Muscle layer of colon (tissue), 2 donors: ENCODE results near the gene SPAG6.
"Not testable (repeated sequence)": the region's sequence is repeated elsewhere in the genome, so short reads cannot be mapped to it uniquely, and the experiment has no call there.

Source experiments
- H3K27ac ChIP-seq: one replicate; pipeline ENCODE4 v1.7.0; 2013; ENCODE audit warnings: low read depth, mild to moderate bottlenecking, low read length, moderate library complexity
- H3K27me3 ChIP-seq, 2 donors: one replicate each; pipeline ENCODE4 v1.7.0; 2013; ENCODE audit warnings: low read length in 2 of 2, mild to moderate bottlenecking in 2 of 2; ENCODE audit not compliant: insufficient read depth in 2 of 2, control insufficient read depth in 1 of 2
- H3K36me3 ChIP-seq: one replicate; pipeline ENCODE4 v1.7.0; 2013; ENCODE audit warnings: mild to moderate bottlenecking, low read length; ENCODE audit not compliant: insufficient read depth
- H3K4me1 ChIP-seq: one replicate; pipeline ENCODE4 v1.7.0; 2013; ENCODE audit warnings: mild to moderate bottlenecking, low read length; ENCODE audit not compliant: insufficient read depth
- H3K4me3 ChIP-seq, 2 donors: one replicate each; pipeline ENCODE4 v1.7.0; 2013; ENCODE audit warnings: low read length in 2 of 2, low read depth in 1 of 2, mild to moderate bottlenecking in 1 of 2, moderate library complexity in 1 of 2
- H3K9ac ChIP-seq: one replicate; pipeline ENCODE4 v1.7.0; 2013; ENCODE audit warnings: low read length
- H3K9me3 ChIP-seq: one replicate; pipeline ENCODE4 v1.7.0; 2013; ENCODE audit warnings: mild to moderate bottlenecking, low read length
- donor health status: abdominal sarcoma.
- donor health status: Adenocarcinoma of cecum.

The SPAG6 gene

GRCh38 chr10:22345301-22346095 lies at the start of gene SPAG6:
Gene SPAG6, plus strand, starts transcription at chr10:22345496. Its CDS starts 116 bp downstream, at chr10:22345612.
- Histone ChIP-seq H3K9me3 (peaks cover 4% of the 10 kb centered on the region), H3K36me3 (no peaks in the 10 kb centered on the region), H3K4me3 (no peak within 1 kb of the TSS), H3K9ac (no peak within 1 kb of the TSS), H3K27ac (no peak within 1 kb of the TSS), H3K4me1 (peaks cover 7% of the 10 kb centered on the region), H3K27me3 (peaks cover 52 to 61% of the 10 kb centered on the region in 2 donors)

- Histone ChIP-seq H3K9ac (no peak overlapping the region), H3K27ac (no peak overlapping the region), H3K4me3 (no peak overlapping the region), H3K36me3 (no peaks in the 10 kb centered on the region), H3K9me3 (no peaks in the 10 kb centered on the region), H3K4me1 (no peaks in the 10 kb centered on the region), H3K27me3 (no peaks in the 10 kb centered on the region)
Observed at GRCh38 chr10:22301193-22301592, 44.1 kb upstream of the SPAG6 start.

DNA sequence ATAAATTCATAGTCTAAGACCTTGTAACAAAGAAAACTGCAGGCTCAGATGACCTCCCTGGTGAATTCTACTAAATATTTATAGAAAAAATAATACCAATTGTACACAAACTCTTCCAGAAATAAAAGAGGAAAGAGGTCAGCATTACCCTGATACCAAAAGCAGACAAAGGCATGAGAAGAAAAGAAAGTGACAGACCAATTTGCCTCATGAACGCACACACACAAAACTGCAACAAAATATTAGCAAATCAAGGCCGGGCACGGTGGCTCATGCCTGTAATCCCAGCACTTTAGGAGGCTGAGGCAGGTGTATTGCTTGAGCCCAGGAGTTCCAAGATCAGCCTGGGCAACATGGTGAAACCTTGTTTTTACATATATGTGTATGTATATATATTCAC lies 41.8 kb upstream of the SPAG6 start:
- Histone ChIP-seq H3K36me3 (no peaks in the 10 kb centered on the region), H3K4me1 (no peaks in the 10 kb centered on the region), H3K9ac (no peak overlapping the region), H3K9me3 (no peaks in the 10 kb centered on the region), H3K27ac (no peak overlapping the region), H3K4me3 (no peak overlapping the region), H3K27me3 (no peaks in the 10 kb centered on the region)

GRCh38 chr10:22305721-22306120 lies 39.6 kb upstream of the SPAG6 start:
- Histone ChIP-seq H3K36me3 (no peaks in the 10 kb centered on the region), H3K27ac (no peak overlapping the region), H3K9ac (no peak overlapping the region), H3K9me3 (no peaks in the 10 kb centered on the region), H3K4me1 (no peaks in the 10 kb centered on the region), H3K27me3 (no peaks in the 10 kb centered on the region), H3K4me3 (no peak overlapping the region)

DNA sequence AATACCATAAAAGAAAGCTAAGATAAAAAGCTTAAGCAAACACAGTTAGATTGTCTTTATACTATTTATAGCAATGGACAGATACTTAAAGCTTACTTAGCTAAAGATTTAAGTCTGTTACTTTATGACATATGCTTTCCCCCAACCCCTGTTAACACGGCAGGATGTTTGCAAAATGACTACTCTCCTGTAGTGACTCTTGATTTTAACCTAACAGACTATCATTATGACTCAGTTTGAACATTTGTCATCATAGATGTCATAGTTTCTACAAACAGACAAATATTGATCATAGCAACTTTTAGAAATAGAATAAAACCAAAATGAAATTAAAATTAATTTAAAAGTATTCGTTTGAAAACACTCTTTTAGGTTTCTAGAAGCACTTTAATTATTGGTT lies 36.9 kb upstream of the SPAG6 start:
- Histone ChIP-seq H3K27ac (no peak overlapping the region), H3K4me3 (no peak overlapping the region), H3K4me1 (no peaks in the 10 kb centered on the region), H3K27me3 (no peaks in the 10 kb centered on the region), H3K9me3 (no peaks in the 10 kb centered on the region), H3K36me3 (no peaks in the 10 kb centered on the region), H3K9ac (no peak overlapping the region)

DNA sequence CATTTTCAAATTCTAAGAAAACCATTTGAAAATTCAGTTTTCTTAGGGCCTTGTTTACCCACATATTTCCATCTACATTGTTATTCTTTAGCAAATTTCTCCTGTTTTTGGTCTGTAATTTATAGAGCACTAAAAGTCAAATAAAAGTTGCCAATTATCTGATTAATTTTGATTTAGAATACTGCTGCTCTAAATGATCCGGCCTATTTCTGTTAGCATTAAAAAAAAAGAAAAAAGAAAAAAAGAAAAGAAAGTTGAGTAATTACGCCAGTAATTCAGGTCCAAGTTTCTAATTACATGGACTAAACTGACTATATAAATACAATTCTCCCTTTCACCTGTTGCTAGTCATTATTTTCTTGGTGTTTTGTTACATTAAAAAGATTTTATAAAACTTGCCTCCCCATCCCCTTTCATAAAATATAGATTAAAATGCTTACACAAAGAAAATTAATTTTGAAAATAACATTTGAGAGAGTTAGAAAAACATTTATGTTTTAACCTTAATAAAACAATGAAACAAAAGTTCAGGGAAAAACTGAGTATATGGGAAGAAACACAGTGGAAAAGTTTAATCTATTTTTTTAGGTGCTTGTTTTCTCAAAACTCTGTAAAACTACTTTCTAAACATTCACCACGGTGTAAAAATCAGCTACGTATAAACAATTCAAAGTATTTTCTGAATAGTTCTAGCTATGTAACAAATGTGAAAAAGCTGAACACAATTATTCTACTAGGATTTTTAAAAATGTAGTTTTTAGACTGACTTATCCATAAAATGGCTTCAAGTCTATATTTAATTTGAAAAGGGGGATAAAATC lies 35.9 kb upstream of the SPAG6 start:
- no peaks in the 10 kb centered on the region for H3K27me3 ChIP-seq
- H3K4me3 ChIP-seq, result no peak overlapping the region
- H3K36me3 ChIP-seq, result no peaks in the 10 kb centered on the region
- no peaks in the 10 kb centered on the region for H3K9me3 ChIP-seq
- no peak overlapping the region for H3K9ac ChIP-seq
- no peak overlapping the region for H3K27ac ChIP-seq
- no peaks in the 10 kb centered on the region for H3K4me1 ChIP-seq

GRCh38 chr10:22310012-22310411 lies 35.3 kb upstream of the SPAG6 start:
- not testable (repeated sequence) for H3K9ac ChIP-seq, H3K4me1 ChIP-seq, H3K9me3 ChIP-seq, H3K36me3 ChIP-seq, H3K4me3 ChIP-seq, H3K27me3 ChIP-seq, H3K27ac ChIP-seq

GRCh38 chr10:22310928-22311327 lies 34.4 kb upstream of the SPAG6 start:
- Histone ChIP-seq H3K4me1 (peaks cover 8% of the 10 kb centered on the region), H3K27me3 (no peaks in the 10 kb centered on the region), H3K9ac (no peak overlapping the region), H3K4me3 (no peak overlapping the region), H3K27ac (no peak overlapping the region), H3K36me3 (no peaks in the 10 kb centered on the region), H3K9me3 (no peaks in the 10 kb centered on the region)

DNA sequence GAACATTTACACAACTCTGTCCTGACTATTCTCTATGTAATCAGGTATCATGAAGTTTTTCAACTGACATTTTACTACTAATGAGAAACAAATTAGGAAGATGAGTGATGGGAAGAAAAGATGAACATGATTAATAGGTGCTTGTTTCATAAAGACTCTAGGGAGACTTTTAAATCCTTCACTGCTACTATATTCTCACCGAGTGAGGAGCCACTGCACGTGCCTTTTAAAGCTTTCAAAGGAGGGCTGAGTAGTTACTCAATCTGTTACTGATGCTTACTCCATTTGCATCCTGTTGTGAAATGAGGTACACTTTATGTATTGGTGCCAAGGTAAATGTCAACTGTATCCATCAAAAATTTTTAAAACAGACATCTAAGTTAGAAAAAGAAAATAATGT lies 30.4 kb upstream of the SPAG6 start:
- Histone ChIP-seq H3K27me3 (no peaks in the 10 kb centered on the region), H3K4me1 (peaks cover 33% of the 10 kb centered on the region), H3K27ac (no peak overlapping the region), H3K9me3 (no peaks in the 10 kb centered on the region), H3K4me3 (no peak overlapping the region), H3K36me3 (no peaks in the 10 kb centered on the region), H3K9ac (no peak overlapping the region)

DNA sequence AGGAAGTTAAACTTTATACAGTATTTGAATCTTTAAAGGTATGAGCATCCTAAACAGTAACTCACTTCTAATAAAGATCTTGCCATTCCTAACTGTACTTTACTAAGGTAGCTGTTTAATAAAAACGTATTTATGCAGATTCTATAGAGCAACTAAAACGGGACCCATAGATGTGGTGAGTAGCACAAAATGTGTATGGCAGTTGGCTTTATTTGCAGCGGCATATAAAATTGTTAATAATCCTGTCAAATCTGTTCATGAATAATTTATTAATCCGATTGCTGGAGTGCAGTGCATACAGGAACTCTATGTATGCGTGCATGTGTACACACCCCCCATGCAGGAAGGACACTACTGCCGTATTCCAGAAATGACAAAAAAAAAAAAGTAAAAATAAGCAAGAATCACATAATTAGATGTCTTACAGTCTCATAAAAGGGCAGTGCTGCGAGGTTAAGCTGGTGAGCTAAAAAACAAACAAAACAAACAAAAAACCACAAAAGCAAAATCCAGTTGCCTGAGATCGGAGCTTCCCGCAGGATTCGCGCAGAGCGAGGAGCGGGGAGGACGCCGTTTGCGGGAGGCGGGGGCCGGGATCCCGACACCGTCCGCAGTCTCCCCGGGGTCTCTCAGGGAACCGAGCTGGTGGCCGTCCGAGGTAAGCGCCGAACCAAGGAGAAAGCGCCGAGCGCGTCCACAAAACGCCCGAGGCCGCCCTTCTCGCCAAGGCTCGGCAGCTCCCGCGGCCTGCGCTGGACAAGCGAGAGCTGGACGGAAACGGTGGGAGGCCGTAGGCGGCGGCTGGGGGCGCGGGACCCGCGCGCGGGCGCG lies 29.6 kb upstream of the SPAG6 start:
- Histone ChIP-seq H3K36me3 (no peaks in the 10 kb centered on the region), H3K4me1 (peaks cover 37% of the 10 kb centered on the region), H3K9me3 (no peaks in the 10 kb centered on the region), H3K27ac (peak overlapping the region; percentile 87), H3K27me3 (no peaks in the 10 kb centered on the region), H3K9ac (peak overlapping the region; percentile 88), H3K4me3 (peak overlapping the region; percentile 87 to 98)
